Keratinocyte (primary cell): ENCODE data around the gene TCERG1L. TPM values are rescaled to one million over a fixed set of nuclear protein-coding genes. Genes with fewer than 3 reads are reported as not detected.

ENCODE experiments used
- DNase-seq: peaks from one replicate; pipeline ENCODE4 v3.0.0-alpha.2; 2011; ENCODE audit warnings: low read depth, missing footprints, low spot score
- FAIRE-seq: peaks from 2 replicates; lab custom pipeline; 2011; peaks lifted over from hg19 to GRCh38; lab: Jason Lieb, UNC
- H2AFZ ChIP-seq: 2 replicates; pipeline ENCODE4 v1.6.0; 2012; ENCODE audit warnings: low read length, control low read depth, inconsistent platforms; ENCODE audit not compliant: control insufficient read depth
- H3K27ac ChIP-seq: 2 replicates; pipeline ENCODE4 v1.5.1; 2011; ENCODE audit warnings: low read length; ENCODE audit not compliant: control insufficient read depth, insufficient read depth
- H3K27me3 ChIP-seq: 3 replicates; pipeline ENCODE4 v1.6.0; 2011; ENCODE audit warnings: low read length; ENCODE audit not compliant: control insufficient read depth, insufficient read depth; ENCODE audit errors: extremely low read depth
- H3K36me3 ChIP-seq, 2 experiments: 2 replicates in 1 of 2; 3 replicates in 1 of 2; pipeline ENCODE4 v1.5.1; 2011; ENCODE audit warnings: low read length in 2 of 2, mild to moderate bottlenecking in 1 of 2; ENCODE audit not compliant: control insufficient read depth in 2 of 2, insufficient read depth in 2 of 2; ENCODE audit errors: extremely low read depth in 1 of 2
- H3K4me1 ChIP-seq: 3 replicates; pipeline ENCODE4 v1.5.1; 2011; ENCODE audit warnings: low read length; ENCODE audit not compliant: control insufficient read depth, insufficient read depth; ENCODE audit errors: extremely low read depth
- H3K4me2 ChIP-seq: 3 replicates; pipeline ENCODE4 v1.6.0; 2011; ENCODE audit warnings: low read depth, low read length; ENCODE audit not compliant: control insufficient read depth, insufficient read depth; ENCODE audit errors: extremely low read depth
- H3K4me3 ChIP-seq, 3 experiments: fragments of 200-600 bp in 1 of 3; sonication (generic) in 1 of 3; 2 replicates in 2 of 3; 3 replicates in 1 of 3; pipeline ENCODE4 v1.5.1; 2011 to 2016; ENCODE audit warnings: low read length in 3 of 3, mild to moderate bottlenecking in 3 of 3, control low read depth in 2 of 3, inconsistent platforms in 1 of 3, low read depth in 1 of 3, mixed read lengths in 1 of 3, mixed run types in 1 of 3, moderate library complexity in 1 of 3; ENCODE audit not compliant: control insufficient read depth in 2 of 3, insufficient read depth in 2 of 3; ENCODE audit errors: extremely low read depth in 1 of 3
- H3K79me2 ChIP-seq: 2 replicates; pipeline ENCODE4 v1.6.0; 2012; ENCODE audit warnings: low read length; ENCODE audit not compliant: control insufficient read depth, insufficient read depth
- H3K9ac ChIP-seq: 3 replicates; pipeline ENCODE4 v1.6.0; 2011; ENCODE audit warnings: low read length; ENCODE audit not compliant: control insufficient read depth, insufficient read depth; ENCODE audit errors: extremely low read depth
- H3K9me1 ChIP-seq: 3 replicates; pipeline ENCODE4 v1.6.0; 2011; ENCODE audit warnings: low read length; ENCODE audit not compliant: control insufficient read depth, insufficient read depth; ENCODE audit errors: extremely low read depth
- H3K9me3 ChIP-seq: 2 replicates; pipeline ENCODE4 v1.5.1; 2012; ENCODE audit warnings: low read depth, low read length; ENCODE audit not compliant: control insufficient read depth
- H4K20me1 ChIP-seq: 3 replicates; pipeline ENCODE4 v1.6.0; 2011; ENCODE audit warnings: low read length; ENCODE audit not compliant: control insufficient read depth, insufficient read depth; ENCODE audit errors: extremely low read depth
- EZH2 ChIP-seq: IDR thresholded peaks from one replicate; pipeline ENCODE4 v1.6.1; 2012; ENCODE audit warnings: inconsistent platforms, mild to moderate bottlenecking, low read length, moderate library complexity
- dilution Hi-C: fragments of 300-500 bp; cut with MboI; formaldehyde crosslinking; loops from one replicate; pipeline ENCODE4 v1.7.0; 2020; ENCODE audit warnings: low sequenced_read_pairs; ENCODE audit not compliant: extremely low pct_ligation_motif_present
- polyA plus RNA-seq, 5 experiments: library from polyadenylated mRNA; depleted of rRNA in 3 of 5; stranded (reverse) in 3 of 5; stranded (forward) in 1 of 5; unstranded in 1 of 5; fragments of >200 nt; gene quantifications; 1 replicate in 1 of 5; 2 replicates in 3 of 5; 3 replicates in 1 of 5; pipeline versions ENCODE4 v1.2.1 to v1.2.3, GENCODE V29; 2011 to 2012; ENCODE audit warnings: missing spikeins in 2 of 5, low read depth in 1 of 5, low replicate concordance in 1 of 5
- TF ChIP-seq, protein P1 (sequence below), 3 experiments: IDR thresholded peaks in 1 of 3; conservative IDR thresholded peaks in 1 of 3; optimal IDR thresholded peaks in 1 of 3; 2 replicates in 2 of 3; 3 replicates in 1 of 3; pipeline versions ENCODE3 to v1.5.1; 2011; ENCODE audit warnings: low read length in 3 of 3, mild to moderate bottlenecking in 3 of 3, moderate library complexity in 2 of 3, control low read depth in 1 of 3, inconsistent platforms in 1 of 3; ENCODE audit not compliant: insufficient read depth in 2 of 3; ENCODE audit errors: extremely low read depth in 1 of 3

TCERG1L gene
- polyA plus RNA-seq, 1 donor (not counting 4 experiments of a cell fraction or from before 2014, with no cell fraction given): not detected

DNA sequence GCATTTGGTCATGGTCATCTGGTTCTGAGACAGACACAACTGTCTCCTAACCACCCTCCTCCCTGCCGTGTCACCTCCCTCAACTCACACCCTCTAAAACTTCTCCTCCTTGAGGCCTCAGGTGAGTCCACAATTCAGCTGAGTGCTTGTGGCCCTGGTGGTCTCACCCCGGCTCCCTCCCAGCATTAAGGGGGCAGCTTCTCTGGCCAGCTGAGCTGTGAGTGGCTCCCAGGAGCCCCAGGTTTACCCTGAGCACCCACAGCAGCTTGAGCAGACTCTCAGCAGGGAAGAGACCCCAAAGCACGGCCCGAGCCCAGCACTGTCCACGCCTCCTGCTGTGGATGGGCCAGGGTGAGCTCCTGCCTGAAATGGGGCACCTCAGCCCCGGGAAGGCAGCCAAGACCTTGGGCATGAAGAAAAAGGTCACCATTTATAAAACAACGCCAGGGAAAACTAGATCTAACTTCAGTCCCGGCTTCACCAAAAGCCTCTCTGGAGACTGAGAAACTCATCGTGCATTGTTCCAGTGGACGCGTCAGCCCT, 201.2 kb downstream of the TCERG1L start:
- DNase-seq (no peak), FAIRE-seq (no peak)
- H3K4me1 ChIP-seq: no peaks in the 10 kb centered on the region
- H3K9ac ChIP-seq: no peak overlapping the region
- H3K4me2 ChIP-seq: no peak overlapping the region
- H3K9me3 ChIP-seq: peaks cover 20% of the 10 kb centered on the region
- H3K27ac ChIP-seq: no peak overlapping the region
- H3K4me3 ChIP-seq: no peak overlapping the region
- no peaks in the 10 kb centered on the region for H3K9me1 ChIP-seq
- H3K36me3 ChIP-seq: no peaks in the 10 kb centered on the region
- H2AFZ ChIP-seq: no peak overlapping the region
- H3K79me2 ChIP-seq: no peaks in the 10 kb centered on the region
- no peaks in the 10 kb centered on the region for H3K27me3 ChIP-seq
- TF ChIP-seq EZH2: no peak
- TF ChIP-seq, protein P1, sequence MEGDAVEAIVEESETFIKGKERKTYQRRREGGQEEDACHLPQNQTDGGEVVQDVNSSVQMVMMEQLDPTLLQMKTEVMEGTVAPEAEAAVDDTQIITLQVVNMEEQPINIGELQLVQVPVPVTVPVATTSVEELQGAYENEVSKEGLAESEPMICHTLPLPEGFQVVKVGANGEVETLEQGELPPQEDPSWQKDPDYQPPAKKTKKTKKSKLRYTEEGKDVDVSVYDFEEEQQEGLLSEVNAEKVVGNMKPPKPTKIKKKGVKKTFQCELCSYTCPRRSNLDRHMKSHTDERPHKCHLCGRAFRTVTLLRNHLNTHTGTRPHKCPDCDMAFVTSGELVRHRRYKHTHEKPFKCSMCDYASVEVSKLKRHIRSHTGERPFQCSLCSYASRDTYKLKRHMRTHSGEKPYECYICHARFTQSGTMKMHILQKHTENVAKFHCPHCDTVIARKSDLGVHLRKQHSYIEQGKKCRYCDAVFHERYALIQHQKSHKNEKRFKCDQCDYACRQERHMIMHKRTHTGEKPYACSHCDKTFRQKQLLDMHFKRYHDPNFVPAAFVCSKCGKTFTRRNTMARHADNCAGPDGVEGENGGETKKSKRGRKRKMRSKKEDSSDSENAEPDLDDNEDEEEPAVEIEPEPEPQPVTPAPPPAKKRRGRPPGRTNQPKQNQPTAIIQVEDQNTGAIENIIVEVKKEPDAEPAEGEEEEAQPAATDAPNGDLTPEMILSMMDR (optimal IDR thresholded peaks at IDR 0.05 in 1 of 3, IDR thresholded peaks at IDR 0.05 in 1 of 3, conservative IDR thresholded peaks at IDR 0.05 in 1 of 3; ENCODE audit: extremely low read depth in 1 of 3, insufficient read depth in 2 of 3, low read length in 3 of 3): no peak
- dilution Hi-C loops: no loop called here
- H4K20me1 ChIP-seq: no peaks in the 10 kb centered on the region

DNA sequence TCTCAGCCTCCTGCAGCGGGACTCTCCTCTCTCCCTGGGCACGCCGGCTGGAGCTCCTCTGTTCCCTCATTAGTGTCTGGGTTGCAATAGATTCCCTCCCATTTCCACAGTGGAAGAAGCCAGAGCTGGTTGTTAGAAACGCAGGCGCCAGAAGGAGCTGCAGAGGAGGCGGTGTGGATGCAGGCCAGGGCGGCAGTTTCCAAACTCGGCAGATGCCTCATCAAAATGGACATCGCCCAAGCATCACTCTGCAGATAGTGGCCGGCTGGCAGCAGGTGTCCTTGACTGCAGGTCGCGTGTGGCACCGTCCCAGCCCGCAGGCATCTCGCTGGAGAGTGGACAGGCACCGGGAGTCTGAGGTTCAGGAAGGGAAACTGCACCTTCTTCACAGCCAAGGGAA, 201.8 kb downstream of the TCERG1L start:
- no peaks in the 10 kb centered on the region for H3K4me1 ChIP-seq
- H4K20me1 ChIP-seq: no peaks in the 10 kb centered on the region
- H2AFZ ChIP-seq: no peak overlapping the region
- no peaks in the 10 kb centered on the region for H3K27me3 ChIP-seq
- TF ChIP-seq, protein P1 (optimal IDR thresholded peaks at IDR 0.05 in 1 of 3, IDR thresholded peaks at IDR 0.05 in 1 of 3, conservative IDR thresholded peaks at IDR 0.05 in 1 of 3; ENCODE audit: extremely low read depth in 1 of 3, insufficient read depth in 2 of 3, low read length in 3 of 3): no peak
- TF ChIP-seq EZH2: no peak
- no peak overlapping the region for H3K9ac ChIP-seq
- H3K79me2 ChIP-seq: no peaks in the 10 kb centered on the region
- no peak overlapping the region for H3K4me3 ChIP-seq
- H3K9me3 ChIP-seq: peaks cover 18% of the 10 kb centered on the region
- DNase-seq (no peak), FAIRE-seq (no peak)
- no peaks in the 10 kb centered on the region for H3K9me1 ChIP-seq
- H3K27ac ChIP-seq: no peak overlapping the region
- H3K36me3 ChIP-seq: no peaks in the 10 kb centered on the region
- dilution Hi-C loops: no loop called here
- H3K4me2 ChIP-seq: no peak overlapping the region
